Measurements from ENCODE around the gene LPCAT1. TPM values are rescaled to one million over a fixed set of nuclear protein-coding genes. Genes with fewer than 3 reads are reported as not detected.

Gene LPCAT1
- total RNA-seq, 1 experiment from 2014 or later = 59.8 TPM

GRCh38 chr5:1516615-1517601, 6.9 kb downstream of the LPCAT1 start:
- DNase-seq (ENCODE audit: low read depth, low spot score) = no peak
- no peak overlapping the region for H3K4me3 ChIP-seq (ENCODE audit: low read depth in 2 of 2, low read length in 2 of 2)
- H3K36me3 ChIP-seq (ENCODE audit: control insufficient read depth, insufficient read depth, low read length) = peaks cover 5% of the 10 kb centered on the region; the same call in 1 of the 2 replicates
- in situ Hi-C loops (cut with HindIII; ENCODE audit: low pct_unique_long_range_greater_than_20kb, low sequenced_read_pairs) (no loop called here), intact Hi-C loops (cut with micrococcal nuclease; ENCODE audit: unreplicated experiment) (no loop called here)
- CTCF ChIA-PET = interaction anchor here (0.6 kb wide), 2 partner anchors 55 to 590 kb away, joined by 3 to 13 read pairs; no protein-coding TSS in a partner anchor
- no peak for ATAC-seq
- no TSS peak for BruUV-seq (replicated peaks)
- TF ChIP-seq POLR2AphosphoS5 (IDR thresholded peaks at IDR 0.05; ENCODE audit: low read depth, low read length) = no peak
- TF ChIP-seq TCF7L2 (IDR thresholded peaks at IDR 0.05; ENCODE audit: low read depth, low read length) = no peak
- no peak for TF ChIP-seq SIN3A (IDR thresholded peaks at IDR 0.05; ENCODE audit: borderline replicate concordance, insufficient read depth, low read depth, low read length)
- TF ChIP-seq CTCF (IDR thresholded peaks at IDR 0.05) = no peak
- no peak for TF ChIP-seq REST (IDR thresholded peaks at IDR 0.05; ENCODE audit: insufficient read depth in 1 of 2, low read depth in 2 of 2, low read length in 1 of 2)
- peaks cover 19% of the 10 kb centered on the region for H3K4me1 ChIP-seq (ENCODE audit: control insufficient read depth, insufficient read depth, low read length)
- POLR2A ChIA-PET = no interaction called here
- H3K9me3 ChIP-seq (ENCODE audit: control insufficient read depth, insufficient read depth, low read depth, low read length) = no peaks in the 10 kb centered on the region
- peak overlapping the region; percentile 19; the same call in 1 of the 2 replicates for H3K27ac ChIP-seq (ENCODE audit: low read length)
- no peaks in the 10 kb centered on the region for H3K27me3 ChIP-seq (ENCODE audit: control insufficient read depth, insufficient read depth, low read length)

- peak; percentile 99 for DNase-seq (ENCODE audit: low read depth, low spot score)
- Histone ChIP-seq H3K4me3 (ENCODE audit: low read depth in 2 of 2, low read length in 2 of 2) (no peak overlapping the region), H3K36me3 (ENCODE audit: control insufficient read depth, insufficient read depth, low read length) (peaks cover 5% of the 10 kb centered on the region; the same call in 1 of the 2 replicates), H3K4me1 (ENCODE audit: control insufficient read depth, insufficient read depth, low read length) (peaks cover 14% of the 10 kb centered on the region), H3K27me3 (ENCODE audit: control insufficient read depth, insufficient read depth, low read length) (no peaks in the 10 kb centered on the region), H3K27ac (ENCODE audit: low read length) (peak overlapping the region; percentile 12; the same call in 1 of the 2 replicates), H3K9me3 (ENCODE audit: control insufficient read depth, insufficient read depth, low read depth, low read length) (no peaks in the 10 kb centered on the region)
- POLR2A ChIA-PET = no interaction called here
- CTCF ChIA-PET = interaction anchor here (0.6 kb wide), 1 partner anchor 591 kb away, joined by 3 read pairs; no protein-coding TSS in a partner anchor
- TF ChIP-seq POLR2AphosphoS5 (IDR thresholded peaks at IDR 0.05; ENCODE audit: low read depth, low read length) (no peak), REST (IDR thresholded peaks at IDR 0.05; ENCODE audit: insufficient read depth in 1 of 2, low read depth in 2 of 2, low read length in 1 of 2) (no peak), CTCF (IDR thresholded peaks at IDR 0.05) (no peak), SIN3A (IDR thresholded peaks at IDR 0.05; ENCODE audit: borderline replicate concordance, insufficient read depth, low read depth, low read length) (no peak), TCF7L2 (IDR thresholded peaks at IDR 0.05; ENCODE audit: low read depth, low read length) (no peak)
- BruUV-seq (replicated peaks) = no TSS peak
- in situ Hi-C loops (cut with HindIII; ENCODE audit: low pct_unique_long_range_greater_than_20kb, low sequenced_read_pairs) = no loop called here
- peak; percentile 72 for ATAC-seq
- intact Hi-C loops (cut with micrococcal nuclease; ENCODE audit: unreplicated experiment) = no loop called here
Measured at GRCh38 chr5:1515921-1516571, 7.7 kb downstream of the LPCAT1 start.

All from Panc1 (cell line).